Measurements from ENCODE around the gene PIK3CB.

The PIK3CB gene

GRCh38 chr3:138668107-138668506 is 166.6 kb downstream of the PIK3CB start:
- H3K4me3 ChIP-seq (ENCODE audit: low read depth, low read length): no peak overlapping the region
- no peak for TF ChIP-seq CTCF (IDR thresholded peaks at IDR 0.05; ENCODE audit: low read depth, low read length, missing control alignments)
- DNase-seq (ENCODE audit: low read depth): no peak

- no peak for TF ChIP-seq CTCF (IDR thresholded peaks at IDR 0.05; ENCODE audit: low read depth, low read length, missing control alignments)
These were observed 177.2 kb downstream of the PIK3CB start for GRCh38 chr3:138657508-138657907.

GRCh38 chr3:138653567-138653966 is 181.2 kb downstream of the PIK3CB start:
- no peak for DNase-seq (ENCODE audit: low read depth)
- TF ChIP-seq CTCF (IDR thresholded peaks at IDR 0.05; ENCODE audit: low read depth, low read length, missing control alignments): no peak
- H3K4me3 ChIP-seq (ENCODE audit: low read depth, low read length): no peak overlapping the region

More at GRCh38 chr3:138657508-138657907, 177.2 kb downstream of the PIK3CB start:
- H3K4me3 ChIP-seq (ENCODE audit: low read depth, low read length): no peak overlapping the region
- no peak for DNase-seq (ENCODE audit: low read depth)

- DNase-seq (ENCODE audit: low read depth): no peak
- no peak for TF ChIP-seq CTCF (IDR thresholded peaks at IDR 0.05; ENCODE audit: low read depth, low read length, missing control alignments)
- H3K4me3 ChIP-seq (ENCODE audit: low read depth, low read length): no peak overlapping the region
These were observed 185.6 kb downstream of the PIK3CB start for GRCh38 chr3:138649134-138649533.

- no peak overlapping the region for H3K4me3 ChIP-seq (ENCODE audit: low read depth, low read length)
- TF ChIP-seq CTCF (IDR thresholded peaks at IDR 0.05; ENCODE audit: low read depth, low read length, missing control alignments): no peak
- DNase-seq (ENCODE audit: low read depth): no peak
These were observed 188.2 kb downstream of the PIK3CB start for GRCh38 chr3:138646513-138646912.

- no peak overlapping the region for H3K4me3 ChIP-seq (ENCODE audit: low read depth, low read length)
- no peak for TF ChIP-seq CTCF (IDR thresholded peaks at IDR 0.05; ENCODE audit: low read depth, low read length, missing control alignments)
- DNase-seq (ENCODE audit: low read depth): no peak
These were observed 188.7 kb downstream of the PIK3CB start for GRCh38 chr3:138646008-138646407.

GRCh38 chr3:138642927-138643253 is 191.8 kb downstream of the PIK3CB start:
- H3K4me3 ChIP-seq (ENCODE audit: low read depth, low read length): no peak overlapping the region
- no peak for DNase-seq (ENCODE audit: low read depth)
- TF ChIP-seq CTCF (IDR thresholded peaks at IDR 0.05; ENCODE audit: low read depth, low read length, missing control alignments): no peak
